Keratinocyte (primary cell): Measurements from ENCODE around the gene URM1. TPM values are rescaled to one million over a fixed set of nuclear protein-coding genes. Genes with fewer than 3 reads are reported as not detected.

ENCODE experiments used
- DNase-seq: peaks from one replicate; pipeline ENCODE4 v3.0.0-alpha.2; 2011; ENCODE audit warnings: low read depth, missing footprints, low spot score
- FAIRE-seq: peaks from 2 replicates; lab custom pipeline; 2011; peaks lifted over from hg19 to GRCh38; lab: Jason Lieb, UNC
- H2AFZ ChIP-seq: 2 replicates; pipeline ENCODE4 v1.6.0; 2012; ENCODE audit warnings: low read length, control low read depth, inconsistent platforms; ENCODE audit not compliant: control insufficient read depth
- H3K27ac ChIP-seq: 2 replicates; pipeline ENCODE4 v1.5.1; 2011; ENCODE audit warnings: low read length; ENCODE audit not compliant: control insufficient read depth, insufficient read depth
- H3K27me3 ChIP-seq: 3 replicates; pipeline ENCODE4 v1.6.0; 2011; ENCODE audit warnings: low read length; ENCODE audit not compliant: control insufficient read depth, insufficient read depth; ENCODE audit errors: extremely low read depth
- H3K36me3 ChIP-seq, 2 experiments: 2 replicates in 1 of 2; 3 replicates in 1 of 2; pipeline ENCODE4 v1.5.1; 2011; ENCODE audit warnings: low read length in 2 of 2, mild to moderate bottlenecking in 1 of 2; ENCODE audit not compliant: control insufficient read depth in 2 of 2, insufficient read depth in 2 of 2; ENCODE audit errors: extremely low read depth in 1 of 2
- H3K4me1 ChIP-seq: 3 replicates; pipeline ENCODE4 v1.5.1; 2011; ENCODE audit warnings: low read length; ENCODE audit not compliant: control insufficient read depth, insufficient read depth; ENCODE audit errors: extremely low read depth
- H3K4me2 ChIP-seq: 3 replicates; pipeline ENCODE4 v1.6.0; 2011; ENCODE audit warnings: low read depth, low read length; ENCODE audit not compliant: control insufficient read depth, insufficient read depth; ENCODE audit errors: extremely low read depth
- H3K4me3 ChIP-seq, 3 experiments: fragments of 200-600 bp in 1 of 3; sonication (generic) in 1 of 3; 2 replicates in 2 of 3; 3 replicates in 1 of 3; pipeline ENCODE4 v1.5.1; 2011 to 2016; ENCODE audit warnings: low read length in 3 of 3, mild to moderate bottlenecking in 3 of 3, control low read depth in 2 of 3, inconsistent platforms in 1 of 3, low read depth in 1 of 3, mixed read lengths in 1 of 3, mixed run types in 1 of 3, moderate library complexity in 1 of 3; ENCODE audit not compliant: control insufficient read depth in 2 of 3, insufficient read depth in 2 of 3; ENCODE audit errors: extremely low read depth in 1 of 3
- H3K79me2 ChIP-seq: 2 replicates; pipeline ENCODE4 v1.6.0; 2012; ENCODE audit warnings: low read length; ENCODE audit not compliant: control insufficient read depth, insufficient read depth
- H3K9ac ChIP-seq: 3 replicates; pipeline ENCODE4 v1.6.0; 2011; ENCODE audit warnings: low read length; ENCODE audit not compliant: control insufficient read depth, insufficient read depth; ENCODE audit errors: extremely low read depth
- H3K9me1 ChIP-seq: 3 replicates; pipeline ENCODE4 v1.6.0; 2011; ENCODE audit warnings: low read length; ENCODE audit not compliant: control insufficient read depth, insufficient read depth; ENCODE audit errors: extremely low read depth
- H3K9me3 ChIP-seq: 2 replicates; pipeline ENCODE4 v1.5.1; 2012; ENCODE audit warnings: low read depth, low read length; ENCODE audit not compliant: control insufficient read depth
- H4K20me1 ChIP-seq: 3 replicates; pipeline ENCODE4 v1.6.0; 2011; ENCODE audit warnings: low read length; ENCODE audit not compliant: control insufficient read depth, insufficient read depth; ENCODE audit errors: extremely low read depth
- EZH2 ChIP-seq: IDR thresholded peaks from one replicate; pipeline ENCODE4 v1.6.1; 2012; ENCODE audit warnings: inconsistent platforms, mild to moderate bottlenecking, low read length, moderate library complexity
- dilution Hi-C: fragments of 300-500 bp; cut with MboI; formaldehyde crosslinking; loops from one replicate; pipeline ENCODE4 v1.7.0; 2020; ENCODE audit warnings: low sequenced_read_pairs; ENCODE audit not compliant: extremely low pct_ligation_motif_present
- polyA plus RNA-seq, 5 experiments: library from polyadenylated mRNA; depleted of rRNA in 3 of 5; stranded (reverse) in 3 of 5; stranded (forward) in 1 of 5; unstranded in 1 of 5; fragments of >200 nt; gene quantifications; 1 replicate in 1 of 5; 2 replicates in 3 of 5; 3 replicates in 1 of 5; pipeline versions ENCODE4 v1.2.1 to v1.2.3, GENCODE V29; 2011 to 2012; ENCODE audit warnings: missing spikeins in 2 of 5, low read depth in 1 of 5, low replicate concordance in 1 of 5
- TF ChIP-seq, protein P1 (sequence below), 3 experiments: IDR thresholded peaks in 1 of 3; conservative IDR thresholded peaks in 1 of 3; optimal IDR thresholded peaks in 1 of 3; 2 replicates in 2 of 3; 3 replicates in 1 of 3; pipeline versions ENCODE3 to v1.5.1; 2011; ENCODE audit warnings: low read length in 3 of 3, mild to moderate bottlenecking in 3 of 3, moderate library complexity in 2 of 3, control low read depth in 1 of 3, inconsistent platforms in 1 of 3; ENCODE audit not compliant: insufficient read depth in 2 of 3; ENCODE audit errors: extremely low read depth in 1 of 3

Gene URM1
- polyA plus RNA-seq, 1 donor (not counting 4 experiments of a cell fraction or from before 2014, with no cell fraction given) = 29.1 TPM

DNA sequence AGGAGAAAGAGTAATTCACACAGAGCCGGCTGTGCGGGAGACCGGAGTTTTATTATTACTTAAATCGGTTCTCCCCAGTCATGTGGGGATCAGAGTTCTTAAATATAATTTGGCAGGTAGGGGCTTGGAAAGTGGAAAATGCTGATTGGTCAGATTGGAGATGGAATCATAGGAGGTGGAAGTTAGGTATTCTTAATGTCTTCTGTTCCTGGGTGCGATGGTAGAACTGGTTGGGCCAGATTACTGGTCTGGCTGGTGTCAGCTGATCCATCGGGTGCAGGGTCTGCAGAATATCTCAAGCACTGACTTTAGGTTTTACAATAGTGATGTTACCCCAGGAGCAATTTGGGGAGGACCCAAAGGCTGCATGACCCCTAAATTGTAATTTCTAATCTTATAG is 44.8 kb downstream of the URM1 start:
- no peaks in the 10 kb centered on the region for H4K20me1 ChIP-seq
- H3K4me2 ChIP-seq = peak overlapping the region; percentile 39
- H3K27me3 ChIP-seq = peaks cover 11% of the 10 kb centered on the region
- no peaks in the 10 kb centered on the region for H3K9me1 ChIP-seq
- H3K9ac ChIP-seq = no peak overlapping the region
- peak; percentile 17 for FAIRE-seq
- TF ChIP-seq, protein P1, sequence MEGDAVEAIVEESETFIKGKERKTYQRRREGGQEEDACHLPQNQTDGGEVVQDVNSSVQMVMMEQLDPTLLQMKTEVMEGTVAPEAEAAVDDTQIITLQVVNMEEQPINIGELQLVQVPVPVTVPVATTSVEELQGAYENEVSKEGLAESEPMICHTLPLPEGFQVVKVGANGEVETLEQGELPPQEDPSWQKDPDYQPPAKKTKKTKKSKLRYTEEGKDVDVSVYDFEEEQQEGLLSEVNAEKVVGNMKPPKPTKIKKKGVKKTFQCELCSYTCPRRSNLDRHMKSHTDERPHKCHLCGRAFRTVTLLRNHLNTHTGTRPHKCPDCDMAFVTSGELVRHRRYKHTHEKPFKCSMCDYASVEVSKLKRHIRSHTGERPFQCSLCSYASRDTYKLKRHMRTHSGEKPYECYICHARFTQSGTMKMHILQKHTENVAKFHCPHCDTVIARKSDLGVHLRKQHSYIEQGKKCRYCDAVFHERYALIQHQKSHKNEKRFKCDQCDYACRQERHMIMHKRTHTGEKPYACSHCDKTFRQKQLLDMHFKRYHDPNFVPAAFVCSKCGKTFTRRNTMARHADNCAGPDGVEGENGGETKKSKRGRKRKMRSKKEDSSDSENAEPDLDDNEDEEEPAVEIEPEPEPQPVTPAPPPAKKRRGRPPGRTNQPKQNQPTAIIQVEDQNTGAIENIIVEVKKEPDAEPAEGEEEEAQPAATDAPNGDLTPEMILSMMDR (optimal IDR thresholded peaks at IDR 0.05 in 1 of 3, IDR thresholded peaks at IDR 0.05 in 1 of 3, conservative IDR thresholded peaks at IDR 0.05 in 1 of 3; ENCODE audit: extremely low read depth in 1 of 3, insufficient read depth in 2 of 3, low read length in 3 of 3) = no peak
- TF ChIP-seq EZH2 = no peak
- DNase-seq = no peak
- H3K4me1 ChIP-seq = peaks cover 14% of the 10 kb centered on the region
- no peaks in the 10 kb centered on the region for H3K79me2 ChIP-seq
- H2AFZ ChIP-seq = no peak overlapping the region
- H3K36me3 ChIP-seq = no peaks in the 10 kb centered on the region
- no peaks in the 10 kb centered on the region for H3K9me3 ChIP-seq
- dilution Hi-C loops = no loop called here
- H3K4me3 ChIP-seq = no peak overlapping the region
- H3K27ac ChIP-seq = no peak overlapping the region

DNA sequence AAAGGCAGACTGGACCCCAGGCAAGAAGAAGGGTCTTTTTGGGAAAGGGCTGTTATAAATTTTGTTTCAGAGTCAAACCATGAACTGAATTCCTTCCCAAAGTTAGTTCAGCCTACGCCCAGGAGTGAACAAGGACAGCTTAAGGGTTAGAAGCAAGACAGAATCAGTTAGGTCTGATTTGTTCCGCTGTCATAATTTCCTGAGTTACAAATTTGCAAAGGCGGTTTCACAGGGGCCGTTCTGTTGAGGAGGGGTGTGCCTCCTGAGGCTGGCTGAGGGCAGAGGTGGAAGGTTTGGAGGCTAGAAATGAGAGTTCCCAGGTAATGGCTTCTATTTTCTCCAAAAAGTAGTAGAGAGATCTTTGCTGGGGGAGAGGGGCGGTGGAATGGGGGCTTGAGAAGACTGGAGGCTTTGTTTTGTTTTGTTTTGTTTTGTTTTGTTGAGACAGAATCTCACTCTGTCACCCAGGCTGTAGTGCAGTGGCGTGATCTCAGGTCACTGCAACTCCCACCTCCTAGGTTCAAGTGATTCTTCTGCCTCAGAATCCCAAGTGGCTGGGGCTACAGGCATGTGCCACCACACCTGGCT is 45.4 kb downstream of the URM1 start:
- DNase-seq = no peak
- Histone ChIP-seq H3K27me3 (peaks cover 9% of the 10 kb centered on the region), H3K79me2 (no peaks in the 10 kb centered on the region), H3K4me2 (peak overlapping the region; percentile 39), H3K4me3 (no peak overlapping the region), H3K27ac (no peak overlapping the region), H3K9ac (no peak overlapping the region), H2AFZ (no peak overlapping the region), H3K9me3 (no peaks in the 10 kb centered on the region), H4K20me1 (no peaks in the 10 kb centered on the region), H3K9me1 (no peaks in the 10 kb centered on the region), H3K4me1 (peaks cover 19% of the 10 kb centered on the region), H3K36me3 (no peaks in the 10 kb centered on the region)
- TF ChIP-seq EZH2 = no peak
- TF ChIP-seq, protein P1 (optimal IDR thresholded peaks at IDR 0.05 in 1 of 3, IDR thresholded peaks at IDR 0.05 in 1 of 3, conservative IDR thresholded peaks at IDR 0.05 in 1 of 3; ENCODE audit: extremely low read depth in 1 of 3, insufficient read depth in 2 of 3, low read length in 3 of 3) = no peak
- dilution Hi-C loops = no loop called here
- no peak for FAIRE-seq
